Suprapubic skin (tissue), 3 donors: ENCODE results near the gene LEKR1.
A peak's percentile ranks its signal among the peaks of the same experiment; 100 is the strongest.

Experiments used
- EP300 ChIP-seq: sonication (generic); formaldehyde crosslinking; IDR thresholded peaks from one replicate; pipeline ENCODE4 v1.6.1; 2017; ENCODE audit warnings: antibody characterized with exemption
- POLR2A ChIP-seq, 2 donors: fragments of 450-650 bp; IDR thresholded peaks; one replicate each; pipeline ENCODE4 v1.6.1; 2017; ENCODE audit warnings: antibody characterized with exemption in 2 of 2, mild to moderate bottlenecking in 2 of 2, moderate library complexity in 2 of 2
- TF ChIP-seq, protein P1 (sequence below), 2 donors: fragments of 200-600 bp in 1 of 2; fragments of 450-650 bp in 1 of 2; sonication (generic) in 1 of 2; IDR thresholded peaks; one replicate each; pipeline ENCODE4 v1.5.1; 2016 to 2019; ENCODE audit warnings: antibody characterized with exemption in 2 of 2, mild to moderate bottlenecking in 1 of 2, moderate library complexity in 1 of 2

DNA sequence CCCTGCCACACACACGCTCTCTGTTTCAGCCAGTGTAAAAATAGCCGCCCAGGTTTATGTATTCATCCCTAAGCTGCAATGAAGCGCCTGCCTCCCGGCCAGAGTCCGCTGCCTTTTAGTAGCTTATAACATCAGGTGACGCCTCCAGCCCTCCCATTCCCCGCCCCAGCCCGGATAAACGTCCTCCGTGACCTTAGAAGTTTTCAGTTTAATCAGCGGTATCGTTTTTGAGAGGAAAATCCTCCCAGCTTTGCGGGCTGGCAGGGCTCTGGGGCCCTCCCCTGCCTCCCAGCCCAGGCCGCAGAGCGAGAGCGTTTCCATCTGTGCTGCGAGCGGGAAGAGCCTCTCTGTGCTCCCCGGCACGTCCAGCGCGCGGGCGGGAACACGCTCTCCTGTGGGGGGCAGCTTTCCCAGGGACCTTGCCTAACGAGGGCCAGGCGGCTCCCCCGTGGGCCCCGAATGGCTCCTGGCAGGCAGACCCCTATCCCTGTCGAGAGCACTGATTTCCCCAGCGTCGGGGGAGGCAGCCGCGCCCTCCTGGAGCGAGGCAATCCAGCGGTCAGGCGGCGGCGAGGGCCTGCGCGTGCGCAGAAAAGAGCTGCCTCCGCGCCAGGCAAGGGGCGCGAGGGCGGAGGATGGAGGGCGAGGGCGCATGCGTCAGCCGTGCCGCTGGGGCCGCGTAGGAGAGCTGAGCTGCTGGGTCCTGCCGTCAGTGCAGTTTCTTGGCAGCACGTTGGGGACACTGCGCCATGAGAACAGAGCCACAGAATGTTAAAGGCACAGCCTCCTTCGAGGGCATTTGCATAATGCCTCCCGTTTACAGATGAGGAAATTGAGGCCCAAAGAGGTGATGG is 262.7 kb downstream of the LEKR1 start:
- TF ChIP-seq, protein P1, sequence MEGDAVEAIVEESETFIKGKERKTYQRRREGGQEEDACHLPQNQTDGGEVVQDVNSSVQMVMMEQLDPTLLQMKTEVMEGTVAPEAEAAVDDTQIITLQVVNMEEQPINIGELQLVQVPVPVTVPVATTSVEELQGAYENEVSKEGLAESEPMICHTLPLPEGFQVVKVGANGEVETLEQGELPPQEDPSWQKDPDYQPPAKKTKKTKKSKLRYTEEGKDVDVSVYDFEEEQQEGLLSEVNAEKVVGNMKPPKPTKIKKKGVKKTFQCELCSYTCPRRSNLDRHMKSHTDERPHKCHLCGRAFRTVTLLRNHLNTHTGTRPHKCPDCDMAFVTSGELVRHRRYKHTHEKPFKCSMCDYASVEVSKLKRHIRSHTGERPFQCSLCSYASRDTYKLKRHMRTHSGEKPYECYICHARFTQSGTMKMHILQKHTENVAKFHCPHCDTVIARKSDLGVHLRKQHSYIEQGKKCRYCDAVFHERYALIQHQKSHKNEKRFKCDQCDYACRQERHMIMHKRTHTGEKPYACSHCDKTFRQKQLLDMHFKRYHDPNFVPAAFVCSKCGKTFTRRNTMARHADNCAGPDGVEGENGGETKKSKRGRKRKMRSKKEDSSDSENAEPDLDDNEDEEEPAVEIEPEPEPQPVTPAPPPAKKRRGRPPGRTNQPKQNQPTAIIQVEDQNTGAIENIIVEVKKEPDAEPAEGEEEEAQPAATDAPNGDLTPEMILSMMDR (IDR thresholded peaks at IDR 0.05) = no peak
- TF ChIP-seq POLR2A (IDR thresholded peaks at IDR 0.05) = peak; percentile 61 to 90
- no peak for TF ChIP-seq EP300
